AG09319 (cell line): Measurements from ENCODE around the gene BIVM.

Source experiments
- DNase-seq: peaks from one replicate; pipeline ENCODE4 v3.0.0-alpha.2; 2010; ENCODE audit warnings: low read depth; ENCODE audit errors: extremely low read depth
- TF ChIP-seq, protein P1 (sequence below): IDR thresholded peaks from 2 replicates; pipeline ENCODE4 v1.5.1; 2011; ENCODE audit warnings: low read depth, mild to moderate bottlenecking, inconsistent platforms, low read length, moderate library complexity

Gene BIVM

DNA sequence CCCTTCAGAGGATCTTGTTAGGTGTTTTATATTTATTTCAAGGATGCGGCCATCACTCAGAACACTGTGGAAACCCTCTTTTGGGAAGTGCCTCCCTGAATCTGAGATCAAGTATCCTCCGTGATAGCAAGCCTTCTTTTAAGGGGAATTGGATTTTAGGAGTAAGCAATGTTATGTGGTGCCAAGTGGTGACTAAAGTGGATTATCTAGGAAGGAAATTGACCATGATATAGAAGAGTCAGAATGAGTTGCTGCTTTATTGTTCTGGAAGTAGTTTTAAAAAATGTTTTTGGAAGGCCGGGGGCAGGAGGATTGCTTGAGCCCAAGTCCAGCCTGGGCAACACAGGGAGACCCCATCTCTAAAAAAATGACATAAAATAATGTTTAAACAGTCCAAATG, 53.6 kb downstream of the BIVM start:
- no peak for DNase-seq
- TF ChIP-seq, protein P1, sequence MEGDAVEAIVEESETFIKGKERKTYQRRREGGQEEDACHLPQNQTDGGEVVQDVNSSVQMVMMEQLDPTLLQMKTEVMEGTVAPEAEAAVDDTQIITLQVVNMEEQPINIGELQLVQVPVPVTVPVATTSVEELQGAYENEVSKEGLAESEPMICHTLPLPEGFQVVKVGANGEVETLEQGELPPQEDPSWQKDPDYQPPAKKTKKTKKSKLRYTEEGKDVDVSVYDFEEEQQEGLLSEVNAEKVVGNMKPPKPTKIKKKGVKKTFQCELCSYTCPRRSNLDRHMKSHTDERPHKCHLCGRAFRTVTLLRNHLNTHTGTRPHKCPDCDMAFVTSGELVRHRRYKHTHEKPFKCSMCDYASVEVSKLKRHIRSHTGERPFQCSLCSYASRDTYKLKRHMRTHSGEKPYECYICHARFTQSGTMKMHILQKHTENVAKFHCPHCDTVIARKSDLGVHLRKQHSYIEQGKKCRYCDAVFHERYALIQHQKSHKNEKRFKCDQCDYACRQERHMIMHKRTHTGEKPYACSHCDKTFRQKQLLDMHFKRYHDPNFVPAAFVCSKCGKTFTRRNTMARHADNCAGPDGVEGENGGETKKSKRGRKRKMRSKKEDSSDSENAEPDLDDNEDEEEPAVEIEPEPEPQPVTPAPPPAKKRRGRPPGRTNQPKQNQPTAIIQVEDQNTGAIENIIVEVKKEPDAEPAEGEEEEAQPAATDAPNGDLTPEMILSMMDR, result no peak

DNA sequence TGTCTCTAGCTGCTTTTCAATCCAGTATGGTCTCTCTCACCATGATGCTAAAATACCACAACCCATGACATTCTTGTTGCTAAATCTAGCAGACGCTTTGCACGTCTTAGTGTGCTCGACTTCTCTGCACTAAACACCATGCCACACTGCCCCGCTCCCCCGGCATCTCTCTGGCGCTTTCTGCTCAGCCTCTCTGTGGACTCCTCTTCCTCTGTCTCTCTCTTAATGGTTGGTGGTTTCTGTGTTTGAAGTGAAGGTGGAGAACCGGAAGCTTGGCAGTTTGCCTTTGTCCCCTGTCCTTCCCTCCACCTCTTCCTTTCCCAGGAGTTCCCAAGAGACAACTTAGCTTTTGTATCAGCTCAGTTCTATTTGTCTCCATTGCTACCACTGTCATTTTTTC, 55.8 kb downstream of the BIVM start:
- TF ChIP-seq, protein P1, result no peak
- no peak for DNase-seq

DNA sequence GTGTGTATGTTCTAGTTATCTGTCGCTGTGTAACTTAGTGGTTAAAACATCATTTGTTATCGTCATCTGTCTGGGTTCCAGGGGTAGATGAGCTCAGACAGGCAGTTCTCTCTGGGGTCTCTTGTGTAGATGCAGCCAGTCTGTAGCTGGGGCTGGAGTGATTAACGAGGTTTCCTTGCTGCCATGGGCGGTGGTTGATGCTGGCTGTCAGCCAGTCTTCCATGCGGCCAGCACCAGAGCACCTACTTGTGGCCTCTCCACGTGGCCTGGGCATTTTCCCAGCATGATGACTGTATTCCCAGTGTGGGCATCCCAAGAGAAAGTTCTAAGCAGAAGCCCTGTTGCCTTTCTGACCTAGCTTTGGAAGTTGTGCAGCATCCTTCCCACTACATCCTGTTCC, 57.6 kb downstream of the BIVM start:
- TF ChIP-seq, protein P1, result no peak
- DNase-seq, result no peak

DNA sequence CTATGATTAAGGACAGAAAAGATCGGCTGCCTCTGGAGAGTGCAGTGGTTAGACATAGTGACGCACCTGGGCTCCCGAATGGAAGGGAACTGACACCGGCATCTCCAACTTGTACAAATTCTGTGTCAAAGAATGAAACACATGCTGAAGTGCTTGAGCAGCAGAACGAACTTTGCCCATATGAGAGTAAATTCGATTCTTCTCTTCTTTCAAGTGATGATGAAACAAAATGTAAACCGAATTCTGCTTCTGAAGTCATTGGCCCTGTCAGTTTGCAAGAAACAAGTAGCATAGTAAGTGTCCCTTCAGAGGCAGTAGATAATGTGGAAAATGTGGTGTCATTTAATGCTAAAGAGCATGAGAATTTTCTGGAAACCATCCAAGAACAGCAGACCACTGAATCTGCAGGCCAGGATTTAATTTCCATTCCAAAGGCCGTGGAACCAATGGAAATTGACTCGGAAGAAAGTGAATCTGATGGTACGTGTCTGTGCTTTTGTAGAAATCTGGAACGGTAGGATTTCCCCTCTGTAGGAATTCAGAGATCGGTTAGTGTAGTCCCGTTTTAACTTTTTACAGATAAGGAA, 63.8 kb downstream of the BIVM start:
- TF ChIP-seq, protein P1, result no peak
- DNase-seq, result no peak

DNA sequence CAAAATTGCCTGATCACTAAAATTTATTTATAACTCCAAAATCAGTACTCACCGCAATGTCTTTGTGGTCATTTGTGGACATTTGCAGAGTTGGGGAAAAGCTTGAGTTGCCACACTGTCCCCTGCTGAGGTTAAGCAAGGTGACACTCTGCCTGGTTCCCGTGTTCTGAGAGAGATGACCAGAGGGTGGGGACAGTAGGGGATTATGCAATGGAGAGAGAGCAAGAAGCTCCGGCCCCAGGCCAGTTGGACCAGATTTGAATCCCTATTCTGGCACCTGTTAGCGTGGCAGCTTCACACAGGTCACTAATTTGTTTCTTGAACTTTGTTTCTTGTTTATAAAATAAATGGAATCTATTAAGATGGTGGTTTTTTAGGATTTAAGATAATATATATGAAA, 64.7 kb downstream of the BIVM start:
- no peak for DNase-seq
- TF ChIP-seq, protein P1, result no peak

DNA sequence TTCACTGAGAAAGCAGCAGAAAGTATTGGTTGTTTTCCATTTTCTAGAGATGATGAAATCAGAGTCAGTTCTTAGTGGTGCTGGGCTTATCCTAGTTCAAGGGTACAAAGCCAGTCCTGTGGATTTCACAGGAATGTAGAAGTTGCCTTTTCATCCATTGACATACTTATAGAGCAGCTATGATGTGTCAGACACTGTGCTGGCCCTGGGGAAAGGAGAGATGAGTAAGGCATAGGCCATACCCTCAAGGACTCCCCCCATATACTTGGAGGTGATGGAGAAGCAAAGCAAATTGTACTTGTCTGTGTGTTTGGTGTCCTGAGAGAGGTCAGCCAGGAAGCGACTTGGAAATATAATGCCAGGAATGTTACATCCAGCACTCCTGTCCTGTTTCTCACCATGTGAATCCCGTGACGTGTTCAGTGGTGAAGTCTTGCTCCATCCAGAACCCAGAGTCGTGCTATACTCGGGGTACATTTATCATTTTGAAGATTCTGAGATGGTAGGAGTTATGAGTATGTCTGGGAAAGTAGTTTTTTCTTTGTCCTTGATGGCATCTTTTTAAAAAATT, 69.5 kb downstream of the BIVM start:
- TF ChIP-seq, protein P1, result no peak
- no peak for DNase-seq

DNA sequence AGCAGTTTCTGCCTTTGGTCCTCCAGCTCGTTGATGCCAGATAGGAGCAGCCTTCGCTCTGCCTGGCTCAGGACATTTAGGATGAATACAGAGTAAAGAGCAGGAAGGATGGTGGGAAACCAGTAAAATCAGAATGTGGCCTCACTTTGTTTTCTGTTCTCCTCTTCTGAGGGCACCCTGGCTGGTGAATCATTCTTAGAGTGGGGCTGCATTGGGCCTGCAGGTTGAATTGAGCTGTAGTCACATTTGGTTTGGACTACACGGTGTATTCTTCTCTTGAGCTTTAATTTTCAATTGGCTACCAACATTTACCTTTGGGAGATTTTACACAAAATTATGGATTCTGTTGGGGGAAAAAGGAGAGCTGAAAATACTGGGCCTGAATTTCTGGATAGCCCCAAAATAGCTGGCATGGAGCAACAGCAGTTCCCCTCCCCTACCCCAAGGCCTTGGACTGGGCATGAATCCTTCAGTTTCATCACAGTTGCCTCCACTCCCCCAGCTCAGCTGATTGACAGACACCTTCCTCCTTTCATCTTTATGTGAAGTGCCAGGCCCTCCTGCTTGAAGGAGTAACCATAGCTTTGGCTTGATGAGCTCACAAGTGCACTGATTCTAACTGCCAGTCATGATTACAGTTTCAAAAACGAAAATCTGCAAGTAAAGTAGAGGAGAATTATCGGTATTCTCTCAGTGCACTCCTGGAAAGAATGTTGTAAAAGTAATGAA, 71.2 kb downstream of the BIVM start:
- TF ChIP-seq, protein P1, result no peak
- no peak for DNase-seq
